Measurements from ENCODE around the gene RSAD2. TPM values are rescaled to one million over a fixed set of nuclear protein-coding genes. Genes with fewer than 3 reads are reported as not detected.
A peak's percentile ranks its signal among the peaks of the same experiment; 100 is the strongest.

Gene RSAD2
- 10 to 100 TPM; 72.4 to 74.5 TPM for total RNA-seq

GRCh38 chr2:6877402-6878304 is at the start of gene RSAD2:
RSAD2 (plus strand) TSS chr2:6877777; CDS start chr2:6877801, 24 bp downstream.
- H3K27me3 Mint-ChIP-seq (ENCODE audit: low read depth), result no peaks in the 10 kb centered on the region
- H3K27ac Mint-ChIP-seq, result peak within 1 kb of the TSS; percentile 94
- ChIA-PET CTCF (interaction anchor here (0.8 to 7.8 kb wide), 10 partner anchors 10 to 167 kb away, joined by 3 to 157 read pairs (median 9); partner anchors contain the start of genes CMPK2 and RNF144A), POLR2A (interaction anchor here (1.0 to 7.6 kb wide), 13 partner anchors 8 to 848 kb away, joined by 3 to 372 read pairs (median 4); partner anchors contain the start of gene CMPK2)
- DNase-seq (peak; percentile 71), ATAC-seq (peak; percentile 85)
- peaks cover 11% of the 10 kb centered on the region for H3K9me3 Mint-ChIP-seq (ENCODE audit: insufficient read depth)
- peaks cover 63% of the 10 kb centered on the region for H3K36me3 Mint-ChIP-seq (ENCODE audit: low read depth)
- peaks cover 57% of the 10 kb centered on the region for H3K4me1 Mint-ChIP-seq (ENCODE audit: low read depth)
- peak within 1 kb of the TSS; percentile 94 for H3K4me3 Mint-ChIP-seq

DNA sequence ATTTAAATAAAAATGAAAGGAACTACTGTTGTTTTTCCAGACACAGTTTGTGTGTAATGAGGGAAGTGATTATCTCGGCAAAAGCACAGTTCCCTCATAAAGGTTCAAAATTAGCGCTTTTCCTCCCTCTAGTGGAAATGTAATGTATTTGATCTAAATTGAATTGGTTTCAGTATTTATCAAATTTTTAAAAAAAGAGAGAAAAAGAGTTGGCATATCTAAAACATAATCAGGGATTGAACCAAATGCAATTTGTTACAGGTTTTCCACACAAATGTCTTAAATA is 49.3 kb upstream of the RSAD2 start:
- no peak overlapping the region for H3K4me3 Mint-ChIP-seq
- H3K9me3 Mint-ChIP-seq (ENCODE audit: insufficient read depth), result peaks cover 19% of the 10 kb centered on the region
- DNase-seq, result no peak
- peaks cover under 1% of the 10 kb centered on the region for H3K27me3 Mint-ChIP-seq (ENCODE audit: low read depth)
- CTCF ChIA-PET, result no interaction called here
- H3K27ac Mint-ChIP-seq, result no peak overlapping the region
- peaks cover 35% of the 10 kb centered on the region for H3K36me3 Mint-ChIP-seq (ENCODE audit: low read depth)
- POLR2A ChIA-PET, result no interaction called here
- H3K4me1 Mint-ChIP-seq (ENCODE audit: low read depth), result peaks cover 28% of the 10 kb centered on the region
- ATAC-seq, result no peak

DNA sequence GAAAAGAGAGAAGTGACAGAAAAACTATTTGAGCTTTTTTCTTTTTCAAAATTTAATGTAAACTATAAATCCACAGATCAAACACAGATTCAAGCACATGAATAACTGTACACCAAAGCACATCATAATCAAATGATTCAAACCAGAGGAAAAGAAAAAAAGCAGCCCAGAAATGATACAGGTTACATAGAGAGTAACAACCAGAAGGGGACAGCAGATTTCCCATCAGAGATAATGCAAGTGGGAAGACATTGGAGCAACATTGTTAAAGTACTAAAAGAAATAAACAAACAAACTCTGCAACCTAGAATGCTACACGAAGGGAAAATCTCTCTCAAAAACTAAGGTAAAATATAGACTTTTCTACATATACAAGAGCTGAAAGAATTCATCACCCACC is 46.3 kb upstream of the RSAD2 start:
- H3K9me3 Mint-ChIP-seq (ENCODE audit: insufficient read depth), result peaks cover 26% of the 10 kb centered on the region
- no peak overlapping the region for H3K27ac Mint-ChIP-seq
- peaks cover 36% of the 10 kb centered on the region for H3K4me1 Mint-ChIP-seq (ENCODE audit: low read depth)
- ATAC-seq (no peak), DNase-seq (no peak)
- ChIA-PET CTCF (no interaction called here), POLR2A (no interaction called here)
- peaks cover 53% of the 10 kb centered on the region for H3K36me3 Mint-ChIP-seq (ENCODE audit: low read depth)
- H3K27me3 Mint-ChIP-seq (ENCODE audit: low read depth), result no peaks in the 10 kb centered on the region
- H3K4me3 Mint-ChIP-seq, result no peak overlapping the region

GRCh38 chr2:6832596-6833299 is 44.8 kb upstream of the RSAD2 start:
- no peaks in the 10 kb centered on the region for H3K27me3 Mint-ChIP-seq (ENCODE audit: low read depth)
- H3K4me3 Mint-ChIP-seq, result peak overlapping the region; percentile 65
- DNase-seq (no peak), ATAC-seq (peak; percentile 35)
- peak overlapping the region; percentile 84 for H3K27ac Mint-ChIP-seq
- ChIA-PET CTCF (interaction anchor here (1.1 kb wide), 1 partner anchor 33 kb away, joined by 3 read pairs; the partner anchor contains the start of gene CMPK2), POLR2A (interaction anchor here (0.6 kb wide), 1 partner anchor 281 kb away, joined by 3 read pairs; no protein-coding TSS in a partner anchor)
- peaks cover 60% of the 10 kb centered on the region for H3K36me3 Mint-ChIP-seq (ENCODE audit: low read depth)
- peaks cover 26% of the 10 kb centered on the region for H3K4me1 Mint-ChIP-seq (ENCODE audit: low read depth)
- peaks cover 26% of the 10 kb centered on the region for H3K9me3 Mint-ChIP-seq (ENCODE audit: insufficient read depth)

DNA sequence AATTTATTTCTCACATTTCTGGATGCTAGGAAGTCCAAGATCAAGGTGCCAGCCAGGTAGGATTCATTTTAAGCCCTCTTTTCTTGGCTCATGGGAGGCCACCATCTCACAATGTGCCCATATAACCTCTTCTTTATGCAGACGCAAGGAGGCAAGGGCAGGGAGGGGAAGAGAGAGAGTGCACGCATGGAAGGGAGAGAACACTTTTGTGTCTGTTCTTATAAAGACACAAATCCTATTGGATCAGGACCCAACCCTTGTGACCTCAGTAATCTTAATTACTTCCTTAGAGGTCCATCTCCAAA is 44.3 kb upstream of the RSAD2 start:
- CTCF ChIA-PET, result no interaction called here
- Mint-ChIP-seq H3K27ac (peak overlapping the region; percentile 84), H3K27me3 (ENCODE audit: low read depth) (no peaks in the 10 kb centered on the region), H3K4me1 (ENCODE audit: low read depth) (peaks cover 21% of the 10 kb centered on the region), H3K9me3 (ENCODE audit: insufficient read depth) (peaks cover 26% of the 10 kb centered on the region), H3K36me3 (ENCODE audit: low read depth) (peaks cover 65% of the 10 kb centered on the region), H3K4me3 (peak overlapping the region; percentile 65)
- POLR2A ChIA-PET, result no interaction called here
- ATAC-seq, result peak; percentile 37
- DNase-seq, result no peak

GRCh38 chr2:6834163-6834562 is 43.4 kb upstream of the RSAD2 start:
- Mint-ChIP-seq H3K4me3 (no peak overlapping the region), H3K36me3 (ENCODE audit: low read depth) (peaks cover 70% of the 10 kb centered on the region), H3K9me3 (ENCODE audit: insufficient read depth) (peaks cover 26% of the 10 kb centered on the region), H3K27ac (peak overlapping the region; percentile 4), H3K4me1 (ENCODE audit: low read depth) (peaks cover 21% of the 10 kb centered on the region), H3K27me3 (ENCODE audit: low read depth) (no peaks in the 10 kb centered on the region)
- no peak for DNase-seq
- ATAC-seq, result no peak
- CTCF ChIA-PET, result interaction anchor here (1.4 to 2.5 kb wide), 2 partner anchors 9 to 32 kb away, joined by 8 to 15 read pairs; partner anchors contain the start of gene CMPK2
- POLR2A ChIA-PET, result interaction anchor here (1.5 to 2.2 kb wide), 2 partner anchors 31 to 44 kb away, joined by 5 to 9 read pairs; partner anchors contain the start of genes CMPK2 and RSAD2

DNA sequence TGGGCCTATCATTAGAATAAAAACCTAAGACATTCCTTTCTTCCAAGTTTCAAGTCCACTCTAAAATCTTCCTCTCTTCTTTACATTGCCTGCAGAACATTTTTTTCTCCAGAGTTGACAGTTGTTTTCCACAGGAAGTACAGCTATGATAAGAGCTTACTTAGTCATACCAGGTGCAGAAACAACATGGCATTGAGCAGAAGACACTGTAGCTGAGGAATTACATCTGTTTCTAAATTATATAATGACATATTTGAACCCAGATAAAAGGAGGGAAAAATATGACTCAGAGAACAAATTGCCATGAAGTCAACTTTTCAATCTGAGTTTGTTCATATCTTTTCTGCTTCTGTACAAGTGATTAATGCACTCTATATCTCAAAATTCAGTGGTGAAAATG is 42.1 kb upstream of the RSAD2 start:
- peaks cover 72% of the 10 kb centered on the region for H3K36me3 Mint-ChIP-seq (ENCODE audit: low read depth)
- peaks cover 21% of the 10 kb centered on the region for H3K4me1 Mint-ChIP-seq (ENCODE audit: low read depth)
- peak; percentile 42 for ATAC-seq
- ChIA-PET POLR2A (interaction anchor here (1.5 to 2.2 kb wide), 2 partner anchors 29 to 42 kb away, joined by 5 to 9 read pairs; partner anchors contain the start of genes CMPK2 and RSAD2), CTCF (interaction anchor here (0.9 to 2.5 kb wide), 9 partner anchors 10 to 180 kb away, joined by 3 to 15 read pairs (median 5); partner anchors contain the start of gene CMPK2)
- DNase-seq, result no peak
- H3K4me3 Mint-ChIP-seq, result no peak overlapping the region
- H3K9me3 Mint-ChIP-seq (ENCODE audit: insufficient read depth), result peaks cover 21% of the 10 kb centered on the region
- H3K27ac Mint-ChIP-seq, result no peak overlapping the region
- H3K27me3 Mint-ChIP-seq (ENCODE audit: low read depth), result no peaks in the 10 kb centered on the region

DNA sequence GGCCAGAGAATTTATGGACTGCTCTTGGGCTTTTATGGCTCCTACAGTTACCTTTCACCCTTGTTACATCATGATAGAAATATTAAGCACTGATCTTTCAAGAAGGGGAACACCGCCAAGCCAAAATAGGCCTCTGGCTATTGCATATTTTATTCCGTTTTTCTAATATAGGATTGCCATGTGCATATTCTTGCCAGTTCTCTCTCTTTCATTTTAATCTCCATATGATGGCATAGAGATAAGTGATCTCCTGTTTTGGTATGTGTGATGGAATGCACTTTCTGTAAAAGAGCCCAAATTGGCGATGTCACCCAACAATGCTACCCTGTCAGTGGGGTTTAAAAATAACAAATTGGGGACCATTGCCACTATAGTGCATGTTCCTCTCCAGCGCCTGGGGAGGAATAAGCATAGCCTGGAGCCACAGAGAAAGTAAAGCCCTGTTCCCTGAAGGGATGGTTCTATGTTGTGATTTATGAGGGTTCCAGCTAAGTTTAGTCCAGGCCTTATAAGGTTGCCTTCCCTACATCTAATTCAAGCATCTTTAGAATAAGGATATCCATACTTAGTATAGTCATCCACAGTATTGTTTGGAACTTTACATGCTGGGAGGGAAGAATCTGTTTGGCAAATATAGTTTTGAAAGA is 38.8 kb upstream of the RSAD2 start:
- H3K27me3 Mint-ChIP-seq (ENCODE audit: low read depth), result no peaks in the 10 kb centered on the region
- DNase-seq (no peak), ATAC-seq (no peak)
- H3K9me3 Mint-ChIP-seq (ENCODE audit: insufficient read depth), result peaks cover 5% of the 10 kb centered on the region
- peaks cover 18% of the 10 kb centered on the region for H3K4me1 Mint-ChIP-seq (ENCODE audit: low read depth)
- peaks cover 75% of the 10 kb centered on the region for H3K36me3 Mint-ChIP-seq (ENCODE audit: low read depth)
- no peak overlapping the region for H3K4me3 Mint-ChIP-seq
- ChIA-PET POLR2A (no interaction called here), CTCF (no interaction called here)
- no peak overlapping the region for H3K27ac Mint-ChIP-seq

DNA sequence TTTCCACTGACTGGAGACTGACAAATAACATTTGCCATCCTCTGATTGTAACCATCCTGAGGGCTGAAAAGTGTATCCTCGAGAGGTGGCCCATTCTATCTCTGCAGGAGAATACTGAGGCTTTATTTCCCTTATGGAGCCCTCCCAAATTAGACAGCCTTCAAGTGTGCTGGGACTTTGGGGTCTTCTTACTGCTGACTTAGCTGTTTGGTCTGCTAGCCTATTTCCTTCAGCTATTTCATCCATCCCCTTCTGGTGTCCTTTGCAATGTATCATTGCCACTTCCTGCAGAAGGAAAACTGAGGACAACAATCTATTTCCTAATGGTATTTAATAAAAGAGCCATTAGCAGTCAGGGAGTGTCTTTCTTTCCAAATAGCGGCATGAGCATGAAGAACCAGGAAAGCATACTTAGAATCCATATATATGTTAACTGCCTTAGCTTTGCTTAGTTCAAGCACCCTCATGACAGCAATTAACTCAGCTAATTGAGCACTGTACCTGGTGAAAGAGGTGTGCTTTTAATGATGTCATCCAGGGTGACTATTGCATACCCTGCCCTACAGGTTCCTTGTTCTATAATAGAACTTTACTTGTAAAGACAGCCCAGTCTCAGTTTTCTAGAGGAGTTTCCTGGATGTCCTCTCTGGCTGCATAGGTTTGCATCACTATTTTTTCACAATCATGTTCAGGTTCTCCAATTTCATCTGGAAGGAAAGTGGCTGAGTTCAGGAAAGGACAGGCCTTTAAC is 35.9 kb upstream of the RSAD2 start:
- POLR2A ChIA-PET, result interaction anchor here (0.5 kb wide), 1 partner anchor 12 kb away, joined by 3 read pairs; no protein-coding TSS in a partner anchor
- DNase-seq, result no peak
- ATAC-seq, result no peak

DNA sequence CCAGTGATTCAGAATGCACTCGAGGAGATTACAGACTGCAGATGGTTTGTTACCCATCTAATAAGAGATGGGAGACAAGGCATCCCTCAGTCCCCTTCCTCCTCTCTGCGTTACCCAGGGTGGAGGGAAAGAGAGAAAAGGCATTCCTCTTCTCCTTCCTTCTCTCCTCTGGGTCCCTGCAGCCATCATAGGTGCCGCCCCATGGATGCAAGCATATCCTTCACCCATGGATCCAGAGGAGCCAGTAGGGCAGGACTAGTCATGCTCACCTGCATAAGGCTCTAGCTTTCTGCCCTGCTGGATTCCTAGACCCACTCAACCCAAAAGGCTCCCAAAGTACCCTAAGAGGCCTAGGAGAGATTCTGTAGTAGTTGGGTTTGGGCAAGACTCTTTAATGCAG is 32.3 kb upstream of the RSAD2 start:
- H3K27ac Mint-ChIP-seq, result no peak overlapping the region
- H3K27me3 Mint-ChIP-seq (ENCODE audit: low read depth), result no peaks in the 10 kb centered on the region
- H3K36me3 Mint-ChIP-seq (ENCODE audit: low read depth), result peaks cover 88% of the 10 kb centered on the region
- ATAC-seq (peak; percentile 19), DNase-seq (no peak)
- POLR2A ChIA-PET, result no interaction called here
- peaks cover 34% of the 10 kb centered on the region for H3K4me1 Mint-ChIP-seq (ENCODE audit: low read depth)
- H3K9me3 Mint-ChIP-seq (ENCODE audit: insufficient read depth), result peaks cover 38% of the 10 kb centered on the region
- CTCF ChIA-PET, result interaction anchor here (0.9 to 2.7 kb wide), 3 partner anchors 10 to 235 kb away, joined by 3 to 10 read pairs (median 5); no protein-coding TSS in a partner anchor
- no peak overlapping the region for H3K4me3 Mint-ChIP-seq

More for the DNA sequence above, 35.9 kb upstream of the RSAD2 start:
- Mint-ChIP-seq H3K4me1 (ENCODE audit: low read depth) (peaks cover 10% of the 10 kb centered on the region), H3K27ac (no peak overlapping the region), H3K27me3 (ENCODE audit: low read depth) (no peaks in the 10 kb centered on the region), H3K36me3 (ENCODE audit: low read depth) (peaks cover 82% of the 10 kb centered on the region), H3K4me3 (no peak overlapping the region), H3K9me3 (ENCODE audit: insufficient read depth) (peaks cover 27% of the 10 kb centered on the region)
- CTCF ChIA-PET, result no interaction called here

GRCh38 chr2:6845903-6846302 is 31.7 kb upstream of the RSAD2 start:
- H3K36me3 Mint-ChIP-seq (ENCODE audit: low read depth), result peaks cover 89% of the 10 kb centered on the region
- POLR2A ChIA-PET, result interaction anchor here (0.6 kb wide), 1 partner anchor 36 kb away, joined by 3 read pairs; no protein-coding TSS in a partner anchor
- H3K27ac Mint-ChIP-seq, result no peak overlapping the region

More at GRCh38 chr2:6845903-6846302, 31.7 kb upstream of the RSAD2 start:
- Mint-ChIP-seq H3K9me3 (ENCODE audit: insufficient read depth) (peaks cover 38% of the 10 kb centered on the region), H3K27me3 (ENCODE audit: low read depth) (no peaks in the 10 kb centered on the region), H3K4me1 (ENCODE audit: low read depth) (peaks cover 37% of the 10 kb centered on the region), H3K4me3 (no peak overlapping the region)
- no peak for ATAC-seq
- CTCF ChIA-PET, result interaction anchor here (0.9 to 3.4 kb wide), 5 partner anchors 10 to 235 kb away, joined by 3 to 16 read pairs (median 10); no protein-coding TSS in a partner anchor
- no peak for DNase-seq

Data from activated CD8-positive, alpha-beta T cell treated with anti-CD3 and anti-CD28 coated beads, Interleukin-2, amount 10 ng/mL, durations not matched to agents 7 days and 5 days (primary cell).